Epidermal melanocyte (primary cell): ENCODE results near the gene THADA.

Experiments used
- DNase-seq: peaks from one replicate; pipeline ENCODE4 v3.0.0; 2011; ENCODE audit warnings: low spot score; ENCODE audit not compliant: insufficient read length

The THADA gene

DNA sequence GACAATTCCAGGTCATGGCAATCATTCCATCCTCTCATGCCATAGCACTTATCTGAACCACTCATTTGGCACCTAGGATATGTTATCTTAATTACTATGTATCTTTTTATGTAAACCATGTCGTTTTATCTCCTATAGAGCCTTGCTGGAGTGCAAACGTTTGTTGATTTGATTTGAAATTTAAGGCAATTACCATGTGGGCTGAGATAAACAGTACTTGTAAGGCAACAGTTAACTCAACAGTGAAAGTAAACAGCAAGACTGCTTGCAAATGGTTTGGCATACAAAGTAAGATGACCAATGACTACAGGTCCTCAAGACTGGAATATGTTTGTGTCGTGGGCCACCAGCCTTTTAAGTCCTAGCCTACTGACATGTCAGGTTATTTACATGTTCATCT lies 235.7 kb downstream of the THADA start:
- no peak for DNase-seq

DNA sequence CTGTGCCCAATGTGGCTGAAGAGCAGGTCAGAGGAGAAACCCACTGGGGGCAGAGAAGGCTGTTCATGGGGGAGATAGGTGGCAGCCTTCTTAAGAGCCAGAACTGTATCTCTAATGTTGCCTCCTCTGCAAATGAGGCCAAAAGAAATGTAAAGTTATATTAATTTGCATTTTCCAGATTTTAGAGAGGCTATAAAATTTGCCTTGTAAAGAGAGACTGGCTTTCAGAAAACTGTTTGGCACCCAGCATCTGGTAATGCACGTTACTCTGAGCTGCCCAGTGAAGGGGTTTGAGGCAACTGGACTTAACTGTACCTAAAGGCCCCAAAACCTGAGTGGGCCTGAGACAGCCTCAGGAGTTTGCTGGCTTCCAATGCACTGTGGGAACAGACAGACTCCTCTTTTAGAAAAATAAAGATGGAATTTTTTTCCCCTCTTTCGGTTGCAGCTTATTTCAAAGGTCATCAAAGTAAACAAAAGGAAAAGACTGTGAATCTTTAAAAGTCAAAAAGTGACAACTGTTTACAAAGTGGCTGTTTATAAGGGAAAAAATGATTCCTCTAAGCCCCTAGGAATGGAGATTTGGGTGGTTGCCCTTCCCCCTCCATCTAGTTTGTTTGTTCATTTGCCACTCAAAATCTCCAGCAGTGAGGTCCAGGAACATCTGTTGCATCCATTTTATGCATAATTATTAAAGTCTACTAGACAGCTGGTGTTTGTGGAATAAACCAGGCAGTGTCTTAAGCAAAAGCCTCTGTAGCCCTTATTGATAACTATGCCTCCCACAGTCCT lies 237.2 kb downstream of the THADA start:
- DNase-seq = no peak

DNA sequence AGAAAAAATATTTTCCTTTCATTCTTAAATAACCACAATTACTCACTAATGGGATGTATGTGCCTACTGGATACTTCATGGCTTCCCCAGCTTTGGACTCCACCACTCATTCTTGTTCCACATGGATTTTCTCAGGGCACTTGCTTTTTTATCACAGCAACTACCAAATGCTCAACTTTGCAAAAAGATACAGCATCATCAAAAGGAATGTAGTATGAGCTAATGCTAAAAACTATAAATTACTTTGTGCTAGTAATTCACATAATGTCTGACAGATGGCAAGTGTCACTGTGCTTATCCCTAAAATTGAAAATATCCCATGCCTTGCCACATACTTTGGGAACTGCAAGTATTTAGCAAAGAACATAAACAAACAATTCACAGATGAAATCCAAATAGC lies 239.1 kb downstream of the THADA start:
- DNase-seq = no peak

DNA sequence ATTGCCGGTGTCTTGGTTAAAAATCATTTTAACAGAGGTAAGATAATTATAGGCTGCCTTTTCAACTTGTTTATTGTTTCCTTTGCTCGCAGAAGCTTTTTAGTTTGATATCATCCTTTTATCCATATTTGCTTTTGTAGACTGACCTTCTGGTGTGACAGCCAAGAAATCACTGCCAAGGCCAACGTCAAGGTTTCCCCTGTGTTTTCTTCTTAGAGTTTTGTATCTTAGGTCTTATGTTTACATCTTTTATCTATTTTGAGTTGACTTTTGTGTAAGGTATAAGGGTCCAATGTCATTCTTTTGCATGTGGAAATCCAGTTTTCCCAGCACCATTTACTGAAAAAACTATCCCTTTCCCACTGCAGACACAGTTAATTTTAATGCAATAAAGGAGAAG lies 240.4 kb downstream of the THADA start:
- no peak for DNase-seq

- no peak for DNase-seq
Observed at GRCh38 chr2:43349904-43350303, 245.9 kb downstream of the THADA start.

- no peak for DNase-seq
Observed at GRCh38 chr2:43348908-43349661, 246.8 kb downstream of the THADA start.

- DNase-seq = no peak
Observed at GRCh38 chr2:43347746-43348145, 248.1 kb downstream of the THADA start.

- DNase-seq = no peak
Observed at GRCh38 chr2:43346602-43347567, 249.0 kb downstream of the THADA start.

GRCh38 chr2:43345872-43346271 lies 250.0 kb downstream of the THADA start:
- DNase-seq = no peak

GRCh38 chr2:43345391-43345813 lies 250.4 kb downstream of the THADA start:
- DNase-seq = no peak

- no peak for DNase-seq
Observed at GRCh38 chr2:43344868-43345373, 250.9 kb downstream of the THADA start.

DNA sequence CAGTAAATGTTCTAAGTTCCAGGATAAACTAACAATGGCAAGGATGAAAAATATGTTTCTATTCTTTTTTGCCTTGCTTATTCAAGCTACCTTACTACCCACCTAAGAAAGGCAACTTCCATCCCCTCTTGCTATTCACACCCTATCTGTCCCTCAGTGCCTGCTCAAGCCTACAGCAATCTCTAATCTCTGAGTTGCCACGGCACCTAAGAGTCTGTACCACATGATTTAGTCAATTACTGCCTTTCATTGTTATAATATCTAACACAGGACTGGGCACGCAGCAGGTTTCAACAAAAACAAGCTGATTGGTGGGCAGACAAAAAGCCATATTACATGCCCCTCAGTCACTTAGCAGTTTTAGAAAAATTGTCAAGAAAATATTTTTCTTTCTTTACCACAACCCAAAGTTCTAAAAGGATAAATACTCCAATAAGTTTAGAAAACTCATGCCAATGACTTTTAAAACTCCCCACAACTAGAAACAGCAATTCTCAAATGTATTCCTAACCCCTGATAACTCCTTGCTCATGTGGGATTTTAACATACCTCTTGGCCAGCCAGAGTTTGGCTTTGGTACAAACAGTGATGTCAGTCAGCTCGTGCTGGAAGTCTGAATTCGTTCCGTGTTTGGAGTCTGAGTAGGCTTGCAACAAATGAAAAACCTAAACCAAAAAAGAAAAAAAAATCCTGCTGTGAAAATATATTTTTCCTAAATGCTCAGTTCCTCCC lies 252.1 kb downstream of the THADA start:
- no peak for DNase-seq

GRCh38 chr2:43341959-43342757 lies 253.7 kb downstream of the THADA start:
- DNase-seq = no peak

GRCh38 chr2:43340945-43341356 lies 254.9 kb downstream of the THADA start:
- no peak for DNase-seq

GRCh38 chr2:43340066-43340465 lies 255.8 kb downstream of the THADA start:
- no peak for DNase-seq

GRCh38 chr2:43333656-43334144 lies 262.1 kb downstream of the THADA start:
- DNase-seq = no peak

DNA sequence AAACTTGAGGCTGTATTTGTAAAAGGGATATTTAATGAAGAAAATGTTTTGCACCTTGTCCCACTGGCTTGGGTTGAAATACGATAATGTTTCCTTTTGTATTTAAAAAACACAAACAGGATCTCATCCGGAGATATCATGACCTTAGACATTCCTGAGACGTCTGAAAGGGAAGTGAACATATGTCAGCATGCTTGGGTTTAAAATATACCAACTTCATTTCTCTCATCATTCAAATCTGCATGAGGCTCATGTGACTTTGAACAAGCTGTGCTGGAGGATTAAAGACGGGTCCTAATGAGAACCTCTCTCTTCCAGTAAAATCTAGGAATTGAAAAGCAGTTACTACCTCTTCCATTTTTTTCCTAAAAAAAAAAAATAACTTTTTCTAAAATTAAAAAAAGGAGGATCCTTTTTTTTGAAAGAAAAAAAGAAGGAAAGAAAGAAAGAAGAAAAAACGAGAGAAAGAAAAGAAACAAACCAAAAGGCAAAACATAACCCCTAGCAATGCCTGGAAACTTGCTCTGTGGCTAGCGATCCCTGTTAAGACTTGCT lies 262.7 kb downstream of the THADA start:
- no peak for DNase-seq

DNA sequence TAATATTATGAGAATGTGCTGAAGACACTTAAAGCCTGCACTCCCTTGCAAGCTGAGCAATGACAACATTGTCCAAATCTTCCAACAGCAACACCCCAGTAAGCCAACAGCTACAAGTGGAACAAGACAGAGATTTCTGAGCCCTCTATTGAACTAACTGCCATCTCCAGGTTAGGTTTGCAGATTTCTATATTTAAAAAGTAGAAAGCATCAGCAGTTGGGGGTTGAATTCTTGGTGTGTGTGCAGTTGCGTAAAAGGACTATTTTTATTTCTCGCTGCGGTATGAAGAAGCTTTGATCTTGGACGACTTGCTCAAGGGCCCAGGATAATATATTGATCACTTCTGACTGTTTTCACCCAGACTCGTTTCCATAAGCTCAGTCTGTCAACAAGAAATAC lies 263.2 kb downstream of the THADA start:
- DNase-seq = no peak

GRCh38 chr2:43331422-43331821 lies 264.4 kb downstream of the THADA start:
- no peak for DNase-seq
